ENCODE measurements around the gene DPEP2. TPM values are rescaled to one million over a fixed set of nuclear protein-coding genes. Genes with fewer than 3 reads are reported as not detected.

DPEP2 gene
- total and polyA plus RNA-seq, 2 of the 13 experiments (the other 11 are each of a cell fraction or from before 2014, with no cell fraction given): 0.18 TPM; not detected in 1

DNA sequence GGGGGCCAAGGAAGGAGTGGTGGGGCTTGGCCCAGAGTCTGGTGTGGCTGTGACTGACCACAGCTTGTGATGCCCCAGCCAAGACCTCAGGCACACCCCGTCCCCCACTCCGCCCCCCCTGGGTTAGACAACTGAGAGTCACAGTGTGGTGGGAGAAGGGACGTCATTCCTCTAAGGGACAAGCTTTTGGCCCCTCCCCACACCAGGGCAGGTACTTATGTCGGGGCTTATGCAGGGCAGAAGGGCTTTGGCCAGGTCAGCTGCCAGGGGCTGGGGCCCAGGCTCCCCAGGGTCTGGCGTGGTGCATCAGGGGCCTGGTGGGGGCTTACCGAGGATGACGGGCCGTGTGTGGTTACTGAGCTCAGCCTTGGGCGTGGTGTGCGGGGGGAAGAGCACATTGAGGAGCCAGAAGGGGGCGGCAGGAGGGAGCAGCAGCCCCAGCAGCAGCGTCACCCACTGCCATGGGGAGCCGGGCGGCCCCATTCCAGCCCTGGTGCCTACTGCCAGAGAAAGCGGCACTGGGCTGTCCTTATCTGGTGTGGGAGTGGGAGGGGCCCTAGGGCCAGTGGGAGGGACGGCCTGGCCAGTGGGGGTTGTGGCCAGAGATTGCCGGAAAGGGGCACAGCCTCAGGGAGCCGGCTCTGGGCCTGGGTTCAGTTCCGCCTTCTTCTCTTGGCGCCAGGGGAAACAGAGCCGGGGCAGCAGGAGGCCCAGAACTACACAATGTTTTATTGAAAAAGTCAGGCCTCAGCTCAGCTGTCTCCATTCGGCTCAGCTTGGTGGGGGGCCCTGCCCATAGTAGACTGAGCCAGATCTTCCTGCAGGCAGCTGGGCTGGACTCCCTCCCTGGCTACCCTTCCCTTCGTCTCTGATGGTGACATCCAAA lies 55.4 kb downstream of the DPEP2 start, which contains the start of gene LCAT (continued):
- TF ChIP-seq, protein P1, sequence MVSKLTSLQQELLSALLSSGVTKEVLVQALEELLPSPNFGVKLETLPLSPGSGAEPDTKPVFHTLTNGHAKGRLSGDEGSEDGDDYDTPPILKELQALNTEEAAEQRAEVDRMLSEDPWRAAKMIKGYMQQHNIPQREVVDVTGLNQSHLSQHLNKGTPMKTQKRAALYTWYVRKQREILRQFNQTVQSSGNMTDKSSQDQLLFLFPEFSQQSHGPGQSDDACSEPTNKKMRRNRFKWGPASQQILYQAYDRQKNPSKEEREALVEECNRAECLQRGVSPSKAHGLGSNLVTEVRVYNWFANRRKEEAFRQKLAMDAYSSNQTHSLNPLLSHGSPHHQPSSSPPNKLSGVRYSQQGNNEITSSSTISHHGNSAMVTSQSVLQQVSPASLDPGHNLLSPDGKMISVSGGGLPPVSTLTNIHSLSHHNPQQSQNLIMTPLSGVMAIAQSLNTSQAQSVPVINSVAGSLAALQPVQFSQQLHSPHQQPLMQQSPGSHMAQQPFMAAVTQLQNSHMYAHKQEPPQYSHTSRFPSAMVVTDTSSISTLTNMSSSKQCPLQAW (CRISPR knock-in tag; IDR thresholded peaks at IDR 0.05): peak; percentile 48; the same call in 1 of the 2 replicates
- TF ChIP-seq NR2F2 (IDR thresholded peaks at IDR 0.05; ENCODE audit: borderline replicate concordance, low read depth) (no peak), ZNF672 (CRISPR knock-in tag; IDR thresholded peaks at IDR 0.05) (no peak), RNF2 (conservative IDR thresholded peaks at IDR 0.05; ENCODE audit: low read depth) (no peak), MBNL3 (CRISPR knock-in tag; conservative IDR thresholded peaks at IDR 0.05) (no peak), DMAP1 (CRISPR knock-in tag; IDR thresholded peaks at IDR 0.05) (no peak; the same call in 1 of the 2 replicates), ZNF788 (CRISPR knock-in tag; IDR thresholded peaks at IDR 0.05; ENCODE audit: borderline replicate concordance) (peak; percentile 43; the same call in 1 of the 2 replicates), ZNF331 (CRISPR knock-in tag; IDR thresholded peaks at IDR 0.05) (peak; percentile 79; the same call in 1 of the 2 replicates), SP140L (CRISPR knock-in tag; IDR thresholded peaks at IDR 0.05; ENCODE audit: borderline replicate concordance) (no peak; the same call in 1 of the 2 replicates), HCFC1 (IDR thresholded peaks at IDR 0.05; ENCODE audit: low read depth, low read length) (peak; percentile 14; the same call in 1 of the 2 replicates), FOSL2 (CRISPR knock-in tag; IDR thresholded peaks at IDR 0.05) (0 out of 2 replicates have a peak, but pooled peaks have one; percentile 12)
- TF ChIP-seq, protein P2, sequence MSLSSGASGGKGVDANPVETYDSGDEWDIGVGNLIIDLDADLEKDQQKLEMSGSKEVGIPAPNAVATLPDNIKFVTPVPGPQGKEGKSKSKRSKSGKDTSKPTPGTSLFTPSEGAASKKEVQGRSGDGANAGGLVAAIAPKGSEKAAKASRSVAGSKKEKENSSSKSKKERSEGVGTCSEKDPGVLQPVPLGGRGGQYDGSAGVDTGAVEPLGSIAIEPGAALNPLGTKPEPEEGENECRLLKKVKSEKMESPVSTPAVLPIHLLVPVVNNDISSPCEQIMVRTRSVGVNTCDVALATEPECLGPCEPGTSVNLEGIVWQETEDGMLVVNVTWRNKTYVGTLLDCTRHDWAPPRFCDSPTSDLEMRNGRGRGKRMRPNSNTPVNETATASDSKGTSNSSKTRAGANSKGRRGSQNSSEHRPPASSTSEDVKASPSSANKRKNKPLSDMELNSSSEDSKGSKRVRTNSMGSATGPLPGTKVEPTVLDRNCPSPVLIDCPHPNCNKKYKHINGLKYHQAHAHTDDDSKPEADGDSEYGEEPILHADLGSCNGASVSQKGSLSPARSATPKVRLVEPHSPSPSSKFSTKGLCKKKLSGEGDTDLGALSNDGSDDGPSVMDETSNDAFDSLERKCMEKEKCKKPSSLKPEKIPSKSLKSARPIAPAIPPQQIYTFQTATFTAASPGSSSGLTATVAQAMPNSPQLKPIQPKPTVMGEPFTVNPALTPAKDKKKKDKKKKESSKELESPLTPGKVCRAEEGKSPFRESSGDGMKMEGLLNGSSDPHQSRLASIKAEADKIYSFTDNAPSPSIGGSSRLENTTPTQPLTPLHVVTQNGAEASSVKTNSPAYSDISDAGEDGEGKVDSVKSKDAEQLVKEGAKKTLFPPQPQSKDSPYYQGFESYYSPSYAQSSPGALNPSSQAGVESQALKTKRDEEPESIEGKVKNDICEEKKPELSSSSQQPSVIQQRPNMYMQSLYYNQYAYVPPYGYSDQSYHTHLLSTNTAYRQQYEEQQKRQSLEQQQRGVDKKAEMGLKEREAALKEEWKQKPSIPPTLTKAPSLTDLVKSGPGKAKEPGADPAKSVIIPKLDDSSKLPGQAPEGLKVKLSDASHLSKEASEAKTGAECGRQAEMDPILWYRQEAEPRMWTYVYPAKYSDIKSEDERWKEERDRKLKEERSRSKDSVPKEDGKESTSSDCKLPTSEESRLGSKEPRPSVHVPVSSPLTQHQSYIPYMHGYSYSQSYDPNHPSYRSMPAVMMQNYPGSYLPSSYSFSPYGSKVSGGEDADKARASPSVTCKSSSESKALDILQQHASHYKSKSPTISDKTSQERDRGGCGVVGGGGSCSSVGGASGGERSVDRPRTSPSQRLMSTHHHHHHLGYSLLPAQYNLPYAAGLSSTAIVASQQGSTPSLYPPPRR (CRISPR knock-in tag; IDR thresholded peaks at IDR 0.05; ENCODE audit: borderline replicate concordance): no peak; the same call in 1 of the 2 replicates
- TF ChIP-seq, protein P3, sequence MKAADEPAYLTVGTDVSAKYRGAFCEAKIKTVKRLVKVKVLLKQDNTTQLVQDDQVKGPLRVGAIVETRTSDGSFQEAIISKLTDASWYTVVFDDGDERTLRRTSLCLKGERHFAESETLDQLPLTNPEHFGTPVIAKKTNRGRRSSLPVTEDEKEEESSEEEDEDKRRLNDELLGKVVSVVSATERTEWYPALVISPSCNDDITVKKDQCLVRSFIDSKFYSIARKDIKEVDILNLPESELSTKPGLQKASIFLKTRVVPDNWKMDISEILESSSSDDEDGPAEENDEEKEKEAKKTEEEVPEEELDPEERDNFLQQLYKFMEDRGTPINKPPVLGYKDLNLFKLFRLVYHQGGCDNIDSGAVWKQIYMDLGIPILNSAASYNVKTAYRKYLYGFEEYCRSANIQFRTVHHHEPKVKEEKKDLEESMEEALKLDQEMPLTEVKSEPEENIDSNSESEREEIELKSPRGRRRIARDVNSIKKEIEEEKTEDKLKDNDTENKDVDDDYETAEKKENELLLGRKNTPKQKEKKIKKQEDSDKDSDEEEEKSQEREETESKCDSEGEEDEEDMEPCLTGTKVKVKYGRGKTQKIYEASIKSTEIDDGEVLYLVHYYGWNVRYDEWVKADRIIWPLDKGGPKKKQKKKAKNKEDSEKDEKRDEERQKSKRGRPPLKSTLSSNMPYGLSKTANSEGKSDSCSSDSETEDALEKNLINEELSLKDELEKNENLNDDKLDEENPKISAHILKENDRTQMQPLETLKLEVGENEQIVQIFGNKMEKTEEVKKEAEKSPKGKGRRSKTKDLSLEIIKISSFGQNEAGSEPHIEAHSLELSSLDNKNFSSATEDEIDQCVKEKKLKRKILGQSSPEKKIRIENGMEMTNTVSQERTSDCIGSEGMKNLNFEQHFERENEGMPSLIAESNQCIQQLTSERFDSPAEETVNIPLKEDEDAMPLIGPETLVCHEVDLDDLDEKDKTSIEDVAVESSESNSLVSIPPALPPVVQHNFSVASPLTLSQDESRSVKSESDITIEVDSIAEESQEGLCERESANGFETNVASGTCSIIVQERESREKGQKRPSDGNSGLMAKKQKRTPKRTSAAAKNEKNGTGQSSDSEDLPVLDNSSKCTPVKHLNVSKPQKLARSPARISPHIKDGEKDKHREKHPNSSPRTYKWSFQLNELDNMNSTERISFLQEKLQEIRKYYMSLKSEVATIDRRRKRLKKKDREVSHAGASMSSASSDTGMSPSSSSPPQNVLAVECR (CRISPR knock-in tag; IDR thresholded peaks at IDR 0.05; ENCODE audit: borderline replicate concordance): peak; percentile 55; the same call in 1 of the 2 replicates
- TF ChIP-seq, protein P4, sequence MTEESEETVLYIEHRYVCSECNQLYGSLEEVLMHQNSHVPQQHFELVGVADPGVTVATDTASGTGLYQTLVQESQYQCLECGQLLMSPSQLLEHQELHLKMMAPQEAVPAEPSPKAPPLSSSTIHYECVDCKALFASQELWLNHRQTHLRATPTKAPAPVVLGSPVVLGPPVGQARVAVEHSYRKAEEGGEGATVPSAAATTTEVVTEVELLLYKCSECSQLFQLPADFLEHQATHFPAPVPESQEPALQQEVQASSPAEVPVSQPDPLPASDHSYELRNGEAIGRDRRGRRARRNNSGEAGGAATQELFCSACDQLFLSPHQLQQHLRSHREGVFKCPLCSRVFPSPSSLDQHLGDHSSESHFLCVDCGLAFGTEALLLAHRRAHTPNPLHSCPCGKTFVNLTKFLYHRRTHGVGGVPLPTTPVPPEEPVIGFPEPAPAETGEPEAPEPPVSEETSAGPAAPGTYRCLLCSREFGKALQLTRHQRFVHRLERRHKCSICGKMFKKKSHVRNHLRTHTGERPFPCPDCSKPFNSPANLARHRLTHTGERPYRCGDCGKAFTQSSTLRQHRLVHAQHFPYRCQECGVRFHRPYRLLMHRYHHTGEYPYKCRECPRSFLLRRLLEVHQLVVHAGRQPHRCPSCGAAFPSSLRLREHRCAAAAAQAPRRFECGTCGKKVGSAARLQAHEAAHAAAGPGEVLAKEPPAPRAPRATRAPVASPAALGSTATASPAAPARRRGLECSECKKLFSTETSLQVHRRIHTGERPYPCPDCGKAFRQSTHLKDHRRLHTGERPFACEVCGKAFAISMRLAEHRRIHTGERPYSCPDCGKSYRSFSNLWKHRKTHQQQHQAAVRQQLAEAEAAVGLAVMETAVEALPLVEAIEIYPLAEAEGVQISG (CRISPR knock-in tag; IDR thresholded peaks at IDR 0.05): peak; percentile 58

Data from HepG2 (cell line).